PC-9 (cell line): ENCODE measurements around the gene MAN1A1. TPM values are rescaled to one million over a fixed set of nuclear protein-coding genes. Genes with fewer than 3 reads are reported as not detected.

ENCODE experiments used
- BruUV-seq: library from RNA; stranded (reverse); fragments of 400-500 nt; replicated peaks from 2 replicates; lab custom pipeline; 2021; lab: Mats Ljungman, UMichigan
- CTCF ChIA-PET: fragments of 300-600 bp; sonication (Branson Sonifier 250); formaldehyde crosslinking; loops from one replicate; lab custom pipeline; 2022; ENCODE audit warnings: antibody characterized with exemption; lab: Charles Lee
- POLR2A ChIA-PET: fragments of 300-600 bp; sonication (Branson Sonifier 250); formaldehyde crosslinking; loops from one replicate; lab custom pipeline; 2022; ENCODE audit warnings: antibody characterized with exemption; ENCODE audit not compliant: unreplicated experiment; lab: Charles Lee
- DNase-seq, 2 experiments: peaks; one replicate each; pipeline versions ENCODE4 v3.0.0 to v3.0.0-alpha.2; 2015 to 2022; ENCODE audit warnings: mixed read lengths in 1 of 2
- H2AFZ ChIP-seq: fragments of 200-600 bp; sonication (generic); 2 replicates; pipeline ENCODE4 v1.8.1; 2017; ENCODE audit warnings: antibody characterized with exemption
- H3F3A ChIP-seq: fragments of 200-600 bp; sonication (generic); 2 replicates; pipeline ENCODE4 v1.8.1; 2017; ENCODE audit warnings: antibody characterized with exemption, mild to moderate bottlenecking, low read depth; ENCODE audit not compliant: insufficient read depth
- H3K27ac ChIP-seq: fragments of 200-600 bp; sonication (generic); 2 replicates; pipeline ENCODE4 v1.6.1; 2016; ENCODE audit warnings: mixed run types
- H3K27me3 ChIP-seq: fragments of 200-600 bp; sonication (generic); 2 replicates; pipeline ENCODE4 v1.6.1; 2016; ENCODE audit warnings: low read depth, mixed run types; ENCODE audit not compliant: insufficient read depth
- H3K36me3 ChIP-seq: fragments of 200-600 bp; sonication (generic); 2 replicates; pipeline ENCODE4 v1.6.1; 2016; ENCODE audit warnings: low read depth, mixed run types
- H3K4me1 ChIP-seq: fragments of 200-600 bp; sonication (generic); replicated peaks from 2 replicates; pipeline ENCODE4 v1.6.1; 2016; ENCODE audit warnings: mixed run types; ENCODE audit not compliant: insufficient read depth
- H3K4me2 ChIP-seq: fragments of 200-600 bp; sonication (generic); 2 replicates; pipeline ENCODE4 v1.6.1; 2017; ENCODE audit warnings: mixed run types
- H3K4me3 ChIP-seq: fragments of 200-600 bp; sonication (generic); 2 replicates; pipeline ENCODE4 v1.6.1; 2016; ENCODE audit warnings: mixed run types
- H3K79me2 ChIP-seq: fragments of 200-600 bp; sonication (generic); 2 replicates; pipeline ENCODE4 v1.6.1; 2017; ENCODE audit warnings: low read depth, mixed run types
- H3K9me2 ChIP-seq: fragments of 200-600 bp; sonication (generic); 2 replicates; pipeline ENCODE4 v1.8.1; 2017; ENCODE audit warnings: mild to moderate bottlenecking; ENCODE audit not compliant: insufficient read depth
- H3K9me3 ChIP-seq: fragments of 200-600 bp; sonication (generic); 2 replicates; pipeline ENCODE4 v1.8.1; 2016; ENCODE audit warnings: low read depth; ENCODE audit not compliant: insufficient read depth
- H4K20me1 ChIP-seq: fragments of 200-600 bp; sonication (generic); 2 replicates; pipeline ENCODE4 v1.8.1; 2017; ENCODE audit not compliant: insufficient read depth
- CTCF ChIP-seq: fragments of 200-600 bp; sonication (generic); conservative IDR thresholded peaks from 2 replicates; pipeline ENCODE4 v1.6.1; 2017; ENCODE audit warnings: mixed run types, antibody characterized with exemption, mild to moderate bottlenecking, moderate library complexity
- EZH2 ChIP-seq: fragments of 200-600 bp; sonication (generic); IDR thresholded peaks from 2 replicates; pipeline ENCODE4 v1.8.0; 2017; ENCODE audit warnings: antibody characterized with exemption, low read depth
- intact Hi-C: fragments of 100-400 bp; cut with micrococcal nuclease; formaldehyde crosslinking; loops from one replicate; pipeline ENCODE4 v1.10.0; 2022; ENCODE audit not compliant: unreplicated experiment
- total RNA-seq: library from RNA; stranded (reverse); gene quantifications from 2 replicates; pipeline ENCODE4 v1.2.3, GENCODE V29; 2021

The MAN1A1 gene
- total RNA-seq, 1 experiment from 2014 or later, result 13.4 TPM

- TF ChIP-seq CTCF, result no peak
- TF ChIP-seq EZH2, result no peak
- Histone ChIP-seq H3K27me3 (no peaks in the 10 kb centered on the region), H3K9me2 (no peaks in the 10 kb centered on the region), H3K36me3 (no peaks in the 10 kb centered on the region), H2AFZ (no peak overlapping the region), H3K79me2 (no peaks in the 10 kb centered on the region), H3K4me3 (no peak overlapping the region), H4K20me1 (no peaks in the 10 kb centered on the region), H3K4me1 (no peaks in the 10 kb centered on the region; the same call in 1 of the 2 replicates), H3K4me2 (no peak overlapping the region), H3K27ac (no peak overlapping the region), H3F3A (no peaks in the 10 kb centered on the region), H3K9me3 (no peaks in the 10 kb centered on the region)
- no peak for DNase-seq
- intact Hi-C loops, result no loop called here
- no TSS peak for BruUV-seq
- CTCF ChIA-PET, result no interaction called here
- POLR2A ChIA-PET, result no interaction called here
Observed at GRCh38 chr6:119241111-119241465, 108.5 kb downstream of the MAN1A1 start.

GRCh38 chr6:119240257-119241110 is 109.1 kb downstream of the MAN1A1 start:
- H3K27me3 ChIP-seq, result no peaks in the 10 kb centered on the region
- no peaks in the 10 kb centered on the region for H3K9me3 ChIP-seq
- H3K4me2 ChIP-seq, result no peak overlapping the region
- H3K27ac ChIP-seq, result no peak overlapping the region
- H3K79me2 ChIP-seq, result no peaks in the 10 kb centered on the region
- intact Hi-C loops, result no loop called here
- H4K20me1 ChIP-seq, result no peaks in the 10 kb centered on the region
- ChIA-PET POLR2A (no interaction called here), CTCF (no interaction called here)
- no peak overlapping the region for H2AFZ ChIP-seq
- no peaks in the 10 kb centered on the region for H3F3A ChIP-seq
- DNase-seq, result no peak
- no peaks in the 10 kb centered on the region for H3K36me3 ChIP-seq
- H3K4me1 ChIP-seq, result no peaks in the 10 kb centered on the region; the same call in 1 of the 2 replicates
- no peak overlapping the region for H3K4me3 ChIP-seq
- no peaks in the 10 kb centered on the region for H3K9me2 ChIP-seq
- BruUV-seq, result no TSS peak
- TF ChIP-seq CTCF (no peak), EZH2 (no peak)

GRCh38 chr6:119237177-119237715 is 112.3 kb downstream of the MAN1A1 start:
- Histone ChIP-seq H3F3A (no peaks in the 10 kb centered on the region), H3K36me3 (no peaks in the 10 kb centered on the region), H3K9me3 (no peaks in the 10 kb centered on the region), H3K4me1 (no peaks in the 10 kb centered on the region; the same call in 1 of the 2 replicates), H3K4me2 (no peak overlapping the region), H2AFZ (no peak overlapping the region), H4K20me1 (no peaks in the 10 kb centered on the region), H3K27ac (no peak overlapping the region), H3K9me2 (no peaks in the 10 kb centered on the region), H3K27me3 (no peaks in the 10 kb centered on the region), H3K4me3 (no peak overlapping the region), H3K79me2 (no peaks in the 10 kb centered on the region)
- BruUV-seq, result no TSS peak
- no peak for DNase-seq
- TF ChIP-seq CTCF, result no peak
- CTCF ChIA-PET, result no interaction called here
- POLR2A ChIA-PET, result no interaction called here
- intact Hi-C loops, result no loop called here
